ENCODE measurements around the gene GOLGA6L2. TPM values are rescaled to one million over a fixed set of nuclear protein-coding genes. Genes with fewer than 3 reads are reported as not detected.

GOLGA6L2 gene
- polyA plus RNA-seq, 3 donors: not detected

DNA sequence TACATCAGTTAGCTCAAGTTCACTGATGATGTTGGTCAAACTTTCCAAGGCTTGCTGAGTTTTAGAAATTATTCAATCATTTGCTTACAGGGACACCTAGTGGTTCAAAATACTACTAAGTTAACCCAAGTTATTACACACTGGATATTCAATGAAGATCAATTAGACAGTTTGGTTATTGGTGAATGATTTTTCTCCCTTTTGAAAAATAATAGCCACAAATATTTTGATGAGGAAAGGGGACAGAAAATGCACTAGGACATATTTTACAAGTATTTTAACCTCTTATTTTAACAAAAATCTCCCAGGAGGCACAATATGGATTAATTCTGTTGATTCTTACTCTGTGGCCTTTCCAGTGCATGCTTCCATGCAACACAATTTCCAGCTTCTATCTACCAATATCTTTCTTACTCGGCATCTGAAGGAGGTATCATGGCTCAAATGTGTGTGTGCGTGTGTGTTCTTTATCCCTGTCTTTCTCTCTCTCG is 20.1 kb upstream of the GOLGA6L2 start:
- Histone ChIP-seq H4K20me1 (ENCODE audit: insufficient read depth, low read length) (no peaks in the 10 kb centered on the region), H3K4me3 (replicated peaks in 1 of 3; ENCODE audit: low read depth in 2 of 3, low read length in 3 of 3) (no peak overlapping the region), H2AFZ (ENCODE audit: insufficient read depth, low read depth, low read length, poor library complexity, severe bottlenecking) (no peak overlapping the region), H3K36me3 (replicated peaks in 1 of 2; ENCODE audit: control insufficient read depth in 1 of 2, insufficient read depth in 2 of 2, low read length in 2 of 2) (no peaks in the 10 kb centered on the region), H3K4me1 (ENCODE audit: control insufficient read depth in 1 of 2, insufficient read depth in 2 of 2, low read length in 2 of 2) (no peaks in the 10 kb centered on the region), H3K9me3 (replicated peaks in 1 of 2; ENCODE audit: control insufficient read depth in 1 of 2, insufficient read depth in 1 of 2, low read length in 2 of 2) (no peaks in the 10 kb centered on the region), H3K79me2 (ENCODE audit: insufficient read depth, low read length) (no peaks in the 10 kb centered on the region), H3K9ac (ENCODE audit: insufficient read depth, low read length, poor library complexity, severe bottlenecking) (no peak overlapping the region), H3K27ac (ENCODE audit: low read depth in 1 of 2, low read length in 2 of 2) (no peak overlapping the region), H3K27me3 (ENCODE audit: control insufficient read depth in 2 of 2, insufficient read depth in 2 of 2, low read length in 2 of 2) (peaks cover 0 to 2% of the 10 kb centered on the region in 2 donors), H3K4me2 (replicated peaks; ENCODE audit: extremely low read depth, low read length, poor library complexity, severe bottlenecking) (no peak overlapping the region)
- WGBS (ENCODE audit: insufficient coverage): no CpG with 5 or more reads among the region's 3 CpGs
- H3K27me3 Mint-ChIP-seq (ENCODE audit: low read depth in 3 of 3): peaks cover 0 to 2% (median 2%) of the 10 kb centered on the region in 3 donors
- H3K4me3 Mint-ChIP-seq: no peak overlapping the region
- intact Hi-C loops (cut with micrococcal nuclease): no loop called here
- DNase-seq: no peak
- TF ChIP-seq, protein P1, sequence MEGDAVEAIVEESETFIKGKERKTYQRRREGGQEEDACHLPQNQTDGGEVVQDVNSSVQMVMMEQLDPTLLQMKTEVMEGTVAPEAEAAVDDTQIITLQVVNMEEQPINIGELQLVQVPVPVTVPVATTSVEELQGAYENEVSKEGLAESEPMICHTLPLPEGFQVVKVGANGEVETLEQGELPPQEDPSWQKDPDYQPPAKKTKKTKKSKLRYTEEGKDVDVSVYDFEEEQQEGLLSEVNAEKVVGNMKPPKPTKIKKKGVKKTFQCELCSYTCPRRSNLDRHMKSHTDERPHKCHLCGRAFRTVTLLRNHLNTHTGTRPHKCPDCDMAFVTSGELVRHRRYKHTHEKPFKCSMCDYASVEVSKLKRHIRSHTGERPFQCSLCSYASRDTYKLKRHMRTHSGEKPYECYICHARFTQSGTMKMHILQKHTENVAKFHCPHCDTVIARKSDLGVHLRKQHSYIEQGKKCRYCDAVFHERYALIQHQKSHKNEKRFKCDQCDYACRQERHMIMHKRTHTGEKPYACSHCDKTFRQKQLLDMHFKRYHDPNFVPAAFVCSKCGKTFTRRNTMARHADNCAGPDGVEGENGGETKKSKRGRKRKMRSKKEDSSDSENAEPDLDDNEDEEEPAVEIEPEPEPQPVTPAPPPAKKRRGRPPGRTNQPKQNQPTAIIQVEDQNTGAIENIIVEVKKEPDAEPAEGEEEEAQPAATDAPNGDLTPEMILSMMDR (IDR thresholded peaks at IDR 0.05): no peak
- no peaks in the 10 kb centered on the region for H3K4me1 Mint-ChIP-seq
- H3K36me3 Mint-ChIP-seq: no peaks in the 10 kb centered on the region
- no peaks in the 10 kb centered on the region for H3K9me3 Mint-ChIP-seq
- no peak overlapping the region for H3K27ac Mint-ChIP-seq

- Mint-ChIP-seq H3K27ac (no peak overlapping the region), H3K4me3 (no peak overlapping the region), H3K9me3 (no peaks in the 10 kb centered on the region), H3K36me3 (no peaks in the 10 kb centered on the region), H3K27me3 (ENCODE audit: low read depth in 3 of 3) (peaks cover 0 to 2% (median 0%) of the 10 kb centered on the region in 3 donors), H3K4me1 (no peaks in the 10 kb centered on the region)
- TF ChIP-seq, protein P1 (IDR thresholded peaks at IDR 0.05): no peak
- WGBS (ENCODE audit: insufficient coverage): 100% methylated on average over 2 of the region's 5 CpGs
- Histone ChIP-seq H3K4me3 (replicated peaks in 1 of 3; ENCODE audit: low read depth in 2 of 3, low read length in 3 of 3) (no peak overlapping the region), H3K27me3 (ENCODE audit: control insufficient read depth in 2 of 2, insufficient read depth in 2 of 2, low read length in 2 of 2) (no peaks in the 10 kb centered on the region), H3K9ac (ENCODE audit: insufficient read depth, low read length, poor library complexity, severe bottlenecking) (no peak overlapping the region), H3K79me2 (ENCODE audit: insufficient read depth, low read length) (no peaks in the 10 kb centered on the region), H2AFZ (ENCODE audit: insufficient read depth, low read depth, low read length, poor library complexity, severe bottlenecking) (no peak overlapping the region), H3K4me1 (ENCODE audit: control insufficient read depth in 1 of 2, insufficient read depth in 2 of 2, low read length in 2 of 2) (no peaks in the 10 kb centered on the region), H3K4me2 (replicated peaks; ENCODE audit: extremely low read depth, low read length, poor library complexity, severe bottlenecking) (no peak overlapping the region), H4K20me1 (ENCODE audit: insufficient read depth, low read length) (no peaks in the 10 kb centered on the region), H3K36me3 (replicated peaks in 1 of 2; ENCODE audit: control insufficient read depth in 1 of 2, insufficient read depth in 2 of 2, low read length in 2 of 2) (no peaks in the 10 kb centered on the region), H3K27ac (ENCODE audit: low read depth in 1 of 2, low read length in 2 of 2) (no peak overlapping the region), H3K9me3 (replicated peaks in 1 of 2; ENCODE audit: control insufficient read depth in 1 of 2, insufficient read depth in 1 of 2, low read length in 2 of 2) (no peaks in the 10 kb centered on the region)
- no peak for DNase-seq
- intact Hi-C loops (cut with micrococcal nuclease): no loop called here
These were observed 10.8 kb upstream of the GOLGA6L2 start for GRCh38 chr15:23457890-23458289.

Data from CD14-positive monocyte (primary cell).